ENCODE measurements around the gene NCKAP5.

DNA sequence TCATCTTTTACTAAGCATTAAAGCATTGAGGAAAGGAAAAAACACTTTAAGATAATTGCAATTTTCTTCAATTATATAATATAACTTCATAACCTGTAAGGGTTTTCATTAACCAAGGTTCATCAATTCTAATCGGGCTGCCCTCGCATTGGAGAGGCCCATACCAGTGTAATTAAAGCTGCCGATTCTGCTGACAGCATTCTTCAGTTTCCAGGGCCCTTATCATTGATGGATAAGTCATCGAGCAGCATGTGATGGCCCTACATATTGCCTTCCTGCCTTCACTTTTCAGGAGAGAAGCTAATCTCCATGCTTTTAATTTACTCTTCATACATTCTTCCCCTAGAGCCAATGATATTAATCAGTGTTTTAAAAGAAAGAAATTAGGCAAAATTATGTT is 92.0 kb downstream of the NCKAP5 start:
- TF ChIP-seq, protein P1, sequence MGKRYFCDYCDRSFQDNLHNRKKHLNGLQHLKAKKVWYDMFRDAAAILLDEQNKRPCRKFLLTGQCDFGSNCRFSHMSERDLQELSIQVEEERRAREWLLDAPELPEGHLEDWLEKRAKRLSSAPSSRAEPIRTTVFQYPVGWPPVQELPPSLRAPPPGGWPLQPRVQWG (CRISPR knock-in tag; IDR thresholded peaks at IDR 0.05; ENCODE audit: borderline replicate concordance, low read depth), result no peak
- no peak for TF ChIP-seq CTCF (CRISPR knock-in tag; IDR thresholded peaks at IDR 0.05)
- no peak for TF ChIP-seq POLR2AphosphoS5 (IDR thresholded peaks at IDR 0.05; ENCODE audit: low read depth, low read length)
- TF ChIP-seq ZFP36 (IDR thresholded peaks at IDR 0.05; ENCODE audit: borderline replicate concordance, low read depth, low read length, partially characterized antibody), result no peak
- no peak for TF ChIP-seq PREB (CRISPR knock-in tag; IDR thresholded peaks at IDR 0.05)
- no peak for TF ChIP-seq RFX5 (IDR thresholded peaks at IDR 0.05; ENCODE audit: low read depth, low read length)
- TF ChIP-seq ZFP41 (CRISPR knock-in tag; IDR thresholded peaks at IDR 0.05; ENCODE audit: borderline replicate concordance), result no peak
- TF ChIP-seq, protein P2, sequence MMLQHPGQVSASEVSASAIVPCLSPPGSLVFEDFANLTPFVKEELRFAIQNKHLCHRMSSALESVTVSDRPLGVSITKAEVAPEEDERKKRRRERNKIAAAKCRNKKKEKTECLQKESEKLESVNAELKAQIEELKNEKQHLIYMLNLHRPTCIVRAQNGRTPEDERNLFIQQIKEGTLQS (CRISPR knock-in tag; IDR thresholded peaks at IDR 0.05), result no peak
- no peak for TF ChIP-seq ZBTB4 (CRISPR knock-in tag; IDR thresholded peaks at IDR 0.05; ENCODE audit: borderline replicate concordance)
- no peak for TF ChIP-seq MYPOP (CRISPR knock-in tag; IDR thresholded peaks at IDR 0.05)
- TF ChIP-seq SAP130 (CRISPR knock-in tag; IDR thresholded peaks at IDR 0.05; ENCODE audit: low read depth), result no peak
- no peak for TF ChIP-seq ZNF232 (CRISPR knock-in tag; IDR thresholded peaks at IDR 0.05; ENCODE audit: borderline replicate concordance)
- TF ChIP-seq NBN (conservative IDR thresholded peaks at IDR 0.05), result no peak

All from HepG2 (cell line).